HepG2 (cell line): Measurements from ENCODE around the gene PLK5. TPM values are rescaled to one million over a fixed set of nuclear protein-coding genes. Genes with fewer than 3 reads are reported as not detected.

Source experiments
- ATAC-seq: fragments of 200-7000 bp; cut with Tn5 transposase; 3 replicates; pipeline ENCODE4 v1.9.1; 2020; ENCODE audit warnings: mild to moderate bottlenecking, moderate library complexity
- BruUV-seq: library from RNA; stranded (reverse); fragments of 400-500 nt; replicated peaks from 2 replicates; lab custom pipeline; 2021; lab: Mats Ljungman, UMichigan
- CTCF ChIA-PET: fragments of 300-600 bp; formaldehyde crosslinking; extraction: SDS; loops from one replicate; lab custom pipeline; 2021; ENCODE audit warnings: low total read pairs, inconsistent platforms, low intra/inter-chr PET ratio; lab: Yijun Ruan, JAX
- POLR2A ChIA-PET: fragments of 350-600 bp; sonication (Branson Sonifier 250); formaldehyde crosslinking; loops from one replicate; lab custom pipeline; 2020; ENCODE audit warnings: antibody characterized with exemption, inconsistent platforms; lab: Yijun Ruan, JAX
- DNase-seq: peaks from one replicate; pipeline ENCODE4 v3.0.0-alpha.2; 2015; ENCODE audit warnings: low spot score
- FAIRE-seq: peaks from 3 replicates; lab custom pipeline; 2011; peaks lifted over from hg19 to GRCh38; lab: Jason Lieb, UNC
- H2AFZ ChIP-seq: one replicate; pipeline ENCODE4 v1.6.1; 2011; ENCODE audit warnings: low read length, inconsistent platforms
- H3K27ac ChIP-seq: fragments of 300-600 bp; 3 replicates; pipeline ENCODE4 v1.8.0; 2011; ENCODE audit warnings: mixed run types, mild to moderate bottlenecking, mixed read lengths, low read length, inconsistent platforms; ENCODE audit not compliant: insufficient read depth; ENCODE audit errors: extremely low read length
- H3K27me3 ChIP-seq, 2 experiments: fragments of 200-600 bp in 1 of 2; 2 replicates in 1 of 2; 3 replicates in 1 of 2; pipeline versions ENCODE4 v1.6.0 to v1.8.0; 2011; ENCODE audit warnings: low read length in 2 of 2, mild to moderate bottlenecking in 2 of 2, moderate library complexity in 2 of 2, inconsistent platforms in 1 of 2; ENCODE audit not compliant: insufficient read depth in 2 of 2, control insufficient read depth in 1 of 2
- H3K36me3 ChIP-seq, 2 experiments: fragments of 200-600 bp in 1 of 2; replicated peaks in 1 of 2; 2 replicates in 1 of 2; 3 replicates in 1 of 2; pipeline versions ENCODE4 v1.5.1 to v1.8.0; 2011; ENCODE audit warnings: low read length in 2 of 2, inconsistent platforms in 1 of 2; ENCODE audit not compliant: insufficient read depth in 2 of 2, control insufficient read depth in 1 of 2
- H3K4me1 ChIP-seq: 2 replicates; pipeline ENCODE4 v1.5.1; 2012; ENCODE audit warnings: low read length, inconsistent platforms; ENCODE audit not compliant: insufficient read depth
- H3K4me2 ChIP-seq: 2 replicates; pipeline ENCODE4 v1.6.0; 2011; ENCODE audit warnings: low read depth, low read length, inconsistent platforms
- H3K4me3 ChIP-seq, 3 experiments: fragments of 200-600 bp in 1 of 3; sonication (generic), shearing (Covaris generic) in 1 of 3; replicated peaks in 1 of 3; 2 replicates each; pipeline ENCODE4 v1.5.1; 2011 to 2016; ENCODE audit warnings: low read length in 3 of 3, inconsistent platforms in 2 of 3, low read depth in 2 of 3, mild to moderate bottlenecking in 2 of 3, control low read depth in 1 of 3, mixed read lengths in 1 of 3; ENCODE audit not compliant: insufficient read depth in 1 of 3
- H3K79me2 ChIP-seq: one replicate; pipeline ENCODE4 v1.6.1; 2011; ENCODE audit warnings: low read length, inconsistent platforms; ENCODE audit not compliant: insufficient read depth
- H3K9ac ChIP-seq: 2 replicates; pipeline ENCODE4 v1.6.0; 2011; ENCODE audit warnings: mild to moderate bottlenecking, low read depth, low read length, inconsistent platforms; ENCODE audit not compliant: insufficient read depth
- H3K9me3 ChIP-seq: 2 replicates; pipeline ENCODE4 v1.5.1; 2012; ENCODE audit warnings: mild to moderate bottlenecking, low read length
- H4K20me1 ChIP-seq: 2 replicates; pipeline ENCODE4 v1.6.0; 2011; ENCODE audit warnings: inconsistent platforms, mild to moderate bottlenecking, low read length, moderate library complexity; ENCODE audit not compliant: insufficient read depth
- AGO2 ChIP-seq: fragments of 200-400 bp; formaldehyde crosslinking; optimal IDR thresholded peaks from 2 replicates; pipeline ENCODE3; 2017; ENCODE audit warnings: mild to moderate bottlenecking, low read depth, low read length, moderate library complexity
- MAFF ChIP-seq: IDR thresholded peaks from 2 replicates; pipeline ENCODE4 v1.6.1; 2011; ENCODE audit warnings: low read depth, low read length, improper control_type of control experiment
- ZMYM3 ChIP-seq: sonication (generic); formaldehyde crosslinking; IDR thresholded peaks from 2 replicates; pipeline ENCODE4 v1.5.1; 2020; ENCODE audit warnings: mild to moderate bottlenecking, missing genetic modification reagents
- ZNF33B ChIP-seq: sonication (generic); formaldehyde crosslinking; IDR thresholded peaks from 2 replicates; pipeline ENCODE4 v1.5.1; 2020; ENCODE audit warnings: mild to moderate bottlenecking, missing genetic modification reagents
- ZNF552 ChIP-seq: sonication (generic); formaldehyde crosslinking; IDR thresholded peaks from 2 replicates; pipeline ENCODE4 v1.9.0; 2022; ENCODE audit warnings: missing genetic modification reagents, mild to moderate bottlenecking, borderline replicate concordance
- ZNF678 ChIP-seq: sonication (generic); formaldehyde crosslinking; IDR thresholded peaks from 2 replicates; pipeline ENCODE4 v1.4.0; 2020; ENCODE audit warnings: mild to moderate bottlenecking, missing genetic modification reagents
- ZNF747 ChIP-seq: sonication (generic); formaldehyde crosslinking; IDR thresholded peaks from 2 replicates; pipeline ENCODE4 v1.8.1; 2023; ENCODE audit warnings: missing genetic modification reagents, mild to moderate bottlenecking, borderline replicate concordance
- ZNF768 ChIP-seq: sonication (generic); formaldehyde crosslinking; IDR thresholded peaks from 2 replicates; pipeline ENCODE4 v1.4.0; 2020; ENCODE audit warnings: missing genetic modification reagents
- ZNF850 ChIP-seq: sonication (generic); formaldehyde crosslinking; conservative IDR thresholded peaks from 2 replicates; pipeline ENCODE4 v1.9.0; 2021; ENCODE audit warnings: mild to moderate bottlenecking, missing genetic modification reagents
- WGBS: methylation state at CpG from one replicate; pipeline ENCODE4 v1.1.6; 2017; ENCODE audit warnings: low lambda C conversion rate; 5-methylcytosine and 5-hydroxymethylcytosine counted together
- in situ Hi-C: cut with HindIII; loops from 2 replicates; pipeline ENCODE4 v1.10.0; 2017; ENCODE audit warnings: low pct_unique_long_range_greater_than_20kb; ENCODE audit not compliant: extremely low pct_ligation_motif_present
- intact Hi-C: fragments of 100-400 bp; cut with micrococcal nuclease; formaldehyde crosslinking; loops from one replicate; pipeline ENCODE4 v1.10.0; 2022; ENCODE audit not compliant: unreplicated experiment
- polyA plus RNA-seq, 8 experiments: library from polyadenylated mRNA; depleted of rRNA in 3 of 8; stranded (reverse) in 7 of 8; unstranded in 1 of 8; fragments of >200 nt; fragmentation: Illumina TruSeq in 4 of 8; extraction: Trizol in 4 of 8; gene quantifications; 2 replicates each; pipeline versions ENCODE4 v1.2.1 to v1.2.3, GENCODE V29; 2011 to 2016; ENCODE audit warnings: low read depth in 4 of 8, missing spikeins in 1 of 8, mixed read lengths in 1 of 8; ENCODE audit not compliant: insufficient read depth in 1 of 8
- total RNA-seq, 5 experiments: library from RNA; depleted of rRNA; stranded (reverse); fragments of >200 nt; fragmentation: Illumina TruSeq; extraction: Trizol; gene quantifications; 2 replicates each; pipeline ENCODE4 v1.2.3, GENCODE V29; 2016; ENCODE audit warnings: low read depth in 1 of 5

Gene PLK5
- total and polyA plus RNA-seq, 2 of the 13 experiments (the other 11 are each of a cell fraction or from before 2014, with no cell fraction given), result not detected

- no peak for TF ChIP-seq ZNF552 (CRISPR knock-in tag)
These were observed 13.5 kb upstream of the PLK5 start (continued) for GRCh38 chr19:1510442-1510806.

- no peak overlapping the region for H3K9ac ChIP-seq
- no TSS peak for BruUV-seq
- CTCF ChIA-PET, result no interaction called here
- intact Hi-C loops (no loop called here), in situ Hi-C loops (loop anchor here (5.0 kb wide), 1 partner anchor 54 kb away; no protein-coding TSS in a partner anchor)
- ATAC-seq, result no peak
- peaks cover 0 to 9% of the 10 kb centered on the region in 2 experiments; a peak in 2 of 5 replicates for H3K27me3 ChIP-seq
- H4K20me1 ChIP-seq, result no peaks in the 10 kb centered on the region
- 54% methylated on average over 7 of the region's 9 CpGs for WGBS
- peak overlapping the region; percentile 42 for H3K4me2 ChIP-seq
- H3K9me3 ChIP-seq, result no peaks in the 10 kb centered on the region
- no peak overlapping the region for H2AFZ ChIP-seq
- TF ChIP-seq ZNF33B (CRISPR knock-in tag) (no peak), ZNF768 (CRISPR knock-in tag) (peak; percentile 98), ZNF678 (CRISPR knock-in tag) (no peak), MAFF (no peak), ZNF747 (no peak), AGO2 (no peak), ZMYM3 (CRISPR knock-in tag) (peak; percentile 80), ZNF850 (no peak)
- TF ChIP-seq, all 625 proteins: peak for 2
- FAIRE-seq (no peak), DNase-seq (no peak)
- Histone ChIP-seq H3K79me2 (no peaks in the 10 kb centered on the region), H3K4me1 (peaks cover 34% of the 10 kb centered on the region), H3K36me3 (no peaks in the 10 kb centered on the region), H3K27ac (no peak overlapping the region), H3K4me3 (peak overlapping the region in 1 of 3 experiments; percentile 33; a peak in 1 of 6 replicates)
- POLR2A ChIA-PET, result no interaction called here
These were observed 13.1 kb upstream of the PLK5 start for GRCh38 chr19:1510807-1511206.
